ENCODE data around the gene PLXNA2.

The PLXNA2 gene

DNA sequence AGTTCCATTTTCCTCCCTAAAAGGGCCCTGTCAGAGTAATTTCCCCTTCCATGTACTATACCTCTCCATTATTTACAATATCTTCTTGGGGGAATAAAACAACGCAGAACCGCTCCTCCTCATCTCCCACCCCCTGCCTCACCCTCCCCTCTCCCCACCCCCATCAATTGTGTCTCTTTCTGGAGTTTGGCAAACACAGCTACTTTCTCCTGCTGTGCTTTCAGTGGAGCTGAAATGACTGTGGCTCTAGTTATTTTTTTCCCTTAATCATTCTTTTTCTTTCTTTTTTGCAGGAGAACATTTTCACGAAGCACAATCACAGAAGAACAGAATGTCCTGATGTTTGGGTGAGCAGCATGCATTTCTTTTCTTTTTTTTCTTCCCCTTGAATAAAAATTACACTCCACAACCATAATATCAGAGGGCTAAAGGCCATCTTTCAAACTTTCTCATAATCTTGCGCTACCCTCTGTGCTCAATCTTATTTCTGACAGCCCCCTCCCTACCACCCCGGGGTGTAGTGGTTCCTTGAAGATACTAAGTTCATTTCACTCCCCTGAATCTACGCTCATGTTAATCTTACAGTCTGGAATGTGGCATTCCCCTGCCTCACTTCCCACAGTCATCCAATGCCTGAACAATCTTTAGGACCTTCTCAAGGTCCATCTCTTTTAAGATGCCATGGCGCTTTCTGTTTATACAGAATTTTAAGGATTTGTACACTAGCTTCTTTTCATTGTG is 8.8 kb upstream of the PLXNA2 start:
- TF ChIP-seq, protein P1, sequence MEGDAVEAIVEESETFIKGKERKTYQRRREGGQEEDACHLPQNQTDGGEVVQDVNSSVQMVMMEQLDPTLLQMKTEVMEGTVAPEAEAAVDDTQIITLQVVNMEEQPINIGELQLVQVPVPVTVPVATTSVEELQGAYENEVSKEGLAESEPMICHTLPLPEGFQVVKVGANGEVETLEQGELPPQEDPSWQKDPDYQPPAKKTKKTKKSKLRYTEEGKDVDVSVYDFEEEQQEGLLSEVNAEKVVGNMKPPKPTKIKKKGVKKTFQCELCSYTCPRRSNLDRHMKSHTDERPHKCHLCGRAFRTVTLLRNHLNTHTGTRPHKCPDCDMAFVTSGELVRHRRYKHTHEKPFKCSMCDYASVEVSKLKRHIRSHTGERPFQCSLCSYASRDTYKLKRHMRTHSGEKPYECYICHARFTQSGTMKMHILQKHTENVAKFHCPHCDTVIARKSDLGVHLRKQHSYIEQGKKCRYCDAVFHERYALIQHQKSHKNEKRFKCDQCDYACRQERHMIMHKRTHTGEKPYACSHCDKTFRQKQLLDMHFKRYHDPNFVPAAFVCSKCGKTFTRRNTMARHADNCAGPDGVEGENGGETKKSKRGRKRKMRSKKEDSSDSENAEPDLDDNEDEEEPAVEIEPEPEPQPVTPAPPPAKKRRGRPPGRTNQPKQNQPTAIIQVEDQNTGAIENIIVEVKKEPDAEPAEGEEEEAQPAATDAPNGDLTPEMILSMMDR (IDR thresholded peaks at IDR 0.05): no peak

DNA sequence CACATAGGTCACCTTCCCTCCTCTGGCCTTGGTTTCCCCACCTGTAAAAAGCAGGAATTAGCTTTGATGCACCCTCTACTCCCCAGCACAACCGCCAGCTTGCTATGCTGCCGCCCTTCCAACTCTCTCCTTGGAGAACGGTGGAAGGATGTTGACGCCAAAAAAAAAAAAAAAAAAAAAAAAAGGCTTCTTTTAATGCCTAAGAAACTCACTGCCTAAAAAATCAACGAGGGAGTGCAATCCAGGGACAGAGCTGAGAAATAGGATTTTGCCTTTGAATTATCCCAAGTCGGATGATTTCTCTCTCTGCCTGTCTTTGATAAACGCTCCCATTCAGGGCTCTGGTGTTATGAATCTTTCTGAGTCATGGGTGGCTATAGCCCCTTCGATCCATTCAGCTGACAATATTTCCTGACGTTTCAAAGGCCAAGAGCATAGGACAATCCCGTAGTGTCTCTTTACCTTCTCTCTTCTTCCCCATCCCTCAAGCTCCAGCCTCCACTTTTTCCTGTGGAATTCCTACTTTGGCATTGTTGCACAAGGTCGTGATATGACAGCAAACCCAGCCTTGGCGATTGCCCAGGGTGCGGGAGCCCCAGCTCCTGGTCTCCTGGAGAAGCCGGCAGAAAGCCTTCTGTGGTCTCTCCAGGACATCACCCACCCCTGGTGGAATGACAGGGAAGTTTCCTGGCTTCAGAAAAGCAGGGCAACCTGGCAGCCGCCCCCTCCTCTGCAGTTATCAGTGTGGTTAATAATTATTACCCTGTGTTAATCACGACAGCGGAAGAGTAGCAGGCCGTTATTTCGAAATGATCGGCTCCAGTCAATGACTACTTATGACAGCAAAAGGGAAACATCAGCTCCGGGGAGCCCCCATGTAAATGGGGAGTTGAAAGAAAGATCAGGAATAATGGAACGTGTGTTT is 8.0 kb upstream of the PLXNA2 start:
- TF ChIP-seq, protein P1 (IDR thresholded peaks at IDR 0.05): peak; percentile 74

DNA sequence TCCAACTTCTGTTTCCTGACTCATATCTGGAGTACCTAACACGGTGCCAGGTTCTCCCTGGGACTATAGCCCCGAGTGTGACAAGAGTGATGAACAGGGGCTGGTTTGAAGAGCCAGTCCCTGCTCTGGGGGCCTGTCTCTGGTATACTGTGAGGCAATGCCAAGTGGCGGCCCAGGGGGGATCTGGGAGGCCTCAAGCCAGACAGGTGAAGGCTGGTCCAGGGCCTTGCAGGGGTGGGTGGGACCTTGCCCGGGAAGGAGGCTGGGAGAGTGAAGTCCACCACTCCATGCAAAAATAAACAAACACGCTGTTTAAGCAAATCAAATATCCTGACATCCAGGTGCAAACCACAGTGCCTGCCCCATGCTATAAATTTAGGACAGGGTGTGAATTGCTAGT is 6.8 kb upstream of the PLXNA2 start:
- TF ChIP-seq, protein P1 (IDR thresholded peaks at IDR 0.05): no peak

DNA sequence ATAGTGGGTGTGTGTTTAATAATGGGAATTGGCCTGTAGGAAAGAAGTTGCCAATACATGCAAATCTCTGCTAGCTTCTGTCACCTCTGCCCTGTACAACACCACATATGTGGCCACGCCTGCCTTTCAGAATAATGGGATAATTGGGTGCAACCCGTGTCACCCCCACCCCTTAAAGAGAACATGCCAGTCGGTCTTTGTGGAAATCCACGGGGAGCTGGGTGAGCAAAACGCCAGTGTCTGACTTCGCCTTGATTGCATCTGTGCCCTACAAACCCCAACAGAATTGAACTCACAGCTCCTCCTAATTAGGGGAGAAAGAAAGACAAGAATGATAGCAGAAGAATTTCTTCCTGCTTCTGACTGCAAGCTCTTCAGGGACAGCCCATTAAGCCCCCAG is 6.4 kb upstream of the PLXNA2 start:
- TF ChIP-seq, protein P1 (IDR thresholded peaks at IDR 0.05): no peak

DNA sequence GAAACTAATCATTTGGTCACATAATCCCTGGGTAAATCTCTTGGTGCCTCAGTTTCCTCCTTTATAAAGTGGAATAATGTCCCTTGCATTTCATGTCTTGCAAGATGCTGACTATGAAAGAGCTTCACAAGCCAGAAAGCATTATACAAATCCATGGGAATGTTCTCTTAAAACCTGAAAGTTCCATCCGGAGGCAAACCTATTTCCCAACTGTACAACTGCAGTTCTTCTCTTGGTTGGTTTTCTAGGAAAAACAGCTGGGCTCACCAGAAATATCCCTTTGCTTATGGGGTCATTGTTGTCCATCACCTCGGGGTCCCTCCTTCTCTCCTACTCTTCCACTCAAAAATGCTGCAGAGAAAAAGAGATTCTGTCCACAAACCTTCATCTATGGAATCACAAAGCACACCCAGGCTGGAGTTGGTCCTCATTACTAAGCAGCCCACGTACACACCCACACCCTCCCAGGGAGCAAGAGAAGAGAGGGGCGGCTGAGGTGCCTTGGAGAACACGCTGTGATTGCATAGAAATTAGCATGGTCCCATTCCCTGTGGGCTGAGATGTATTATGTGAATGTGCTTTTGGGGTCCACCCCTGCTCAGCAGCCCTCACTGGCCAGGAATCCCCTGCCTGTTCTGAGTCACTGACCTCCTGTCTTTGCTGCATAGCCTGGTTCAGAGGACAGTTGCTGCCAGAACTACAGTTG is 5.0 kb upstream of the PLXNA2 start:
- TF ChIP-seq, protein P1 (IDR thresholded peaks at IDR 0.05): no peak

DNA sequence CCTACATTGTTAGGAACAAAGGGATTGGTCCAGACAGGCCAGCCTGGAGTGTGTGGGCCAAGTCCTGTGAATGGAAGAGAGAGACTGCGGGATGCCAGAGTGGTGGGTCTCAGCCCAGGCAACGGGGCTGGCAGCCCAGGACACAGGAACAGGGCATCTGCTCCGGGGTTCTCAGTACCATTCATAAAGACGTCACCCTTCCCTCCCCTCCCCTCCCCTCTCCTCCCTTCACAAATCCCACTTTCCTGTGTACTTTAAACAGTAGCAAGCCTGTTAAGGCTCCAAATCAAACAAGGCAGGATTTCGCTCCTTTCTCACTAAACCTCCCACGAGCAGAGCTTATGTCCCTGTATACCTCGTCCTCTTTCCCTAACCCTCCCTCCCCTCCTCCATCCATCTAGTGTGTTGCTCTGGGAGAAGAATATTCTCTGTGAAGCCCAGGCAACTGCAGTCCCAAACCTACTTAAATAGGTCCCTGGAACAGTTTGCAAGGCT is 4.2 kb upstream of the PLXNA2 start:
- TF ChIP-seq, protein P1 (IDR thresholded peaks at IDR 0.05): no peak

DNA sequence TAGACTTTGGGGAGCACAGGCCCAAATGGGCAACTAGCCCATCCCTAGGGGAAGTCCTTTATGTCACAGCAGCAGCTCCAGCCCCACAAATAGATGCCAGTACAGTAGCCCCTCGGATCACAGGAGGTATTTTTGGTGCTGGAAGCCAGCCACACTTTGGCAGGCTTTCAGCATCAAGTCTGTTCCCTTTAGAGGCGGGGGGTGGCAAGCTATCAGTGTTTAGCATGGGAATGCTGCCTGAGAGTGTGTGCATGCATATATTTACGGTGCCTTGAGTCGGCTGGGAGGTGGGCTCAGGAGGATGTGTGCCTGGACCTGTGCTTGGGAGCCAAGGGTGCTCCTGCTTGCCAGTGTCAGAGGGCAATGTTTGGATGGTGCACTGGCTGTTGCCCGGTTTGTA is 3.5 kb upstream of the PLXNA2 start:
- TF ChIP-seq, protein P1 (IDR thresholded peaks at IDR 0.05): no peak

Measured in LNCAP (cell line).